GM18526 (cell line): ENCODE results near the gene SCNN1B.

Source experiments
- POLR2A ChIP-seq: IDR thresholded peaks from 3 replicates; pipeline ENCODE4 v1.6.1; 2011; ENCODE audit not compliant: insufficient read length; ENCODE audit errors: extremely low read depth

SCNN1B gene

DNA sequence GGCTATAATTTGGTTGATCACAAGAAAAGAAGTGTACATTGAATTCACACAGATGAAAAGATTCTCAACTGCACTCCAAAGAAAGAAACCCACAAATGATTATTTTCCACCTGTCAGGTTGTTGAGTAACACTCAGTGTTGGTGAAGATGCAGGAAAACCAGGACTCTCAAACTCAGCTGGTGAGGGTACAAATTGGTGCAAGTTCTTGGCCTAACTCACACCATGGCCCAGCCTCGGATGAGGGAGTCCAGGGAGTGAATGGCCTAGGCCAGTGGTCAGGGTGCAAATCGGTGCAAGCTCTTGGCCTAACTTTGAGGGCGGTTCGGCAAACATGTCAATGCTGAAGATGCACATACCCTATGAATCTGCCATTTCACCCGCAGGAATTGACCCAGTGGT is 8.6 kb downstream of the SCNN1B start:
- TF ChIP-seq POLR2A = no peak

DNA sequence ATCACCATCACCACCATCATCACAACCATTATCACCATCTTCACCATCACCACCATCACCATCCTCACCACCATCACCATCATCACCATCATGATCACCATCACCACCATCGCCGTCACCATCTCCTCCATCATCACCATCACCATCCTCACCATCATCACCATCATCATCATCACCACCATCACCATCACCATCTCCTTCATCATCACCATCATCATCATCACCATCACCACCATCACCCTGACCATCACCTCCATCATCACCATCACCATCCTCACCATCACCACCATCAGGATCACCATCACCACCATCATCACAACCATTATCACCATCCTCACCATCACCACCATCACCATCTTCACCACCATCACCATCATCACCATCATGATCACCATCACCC is 14.1 kb downstream of the SCNN1B start:
- TF ChIP-seq POLR2A = no peak

GRCh38 chr16:23316634-23317265 is 14.6 kb downstream of the SCNN1B start:
- no peak for TF ChIP-seq POLR2A

DNA sequence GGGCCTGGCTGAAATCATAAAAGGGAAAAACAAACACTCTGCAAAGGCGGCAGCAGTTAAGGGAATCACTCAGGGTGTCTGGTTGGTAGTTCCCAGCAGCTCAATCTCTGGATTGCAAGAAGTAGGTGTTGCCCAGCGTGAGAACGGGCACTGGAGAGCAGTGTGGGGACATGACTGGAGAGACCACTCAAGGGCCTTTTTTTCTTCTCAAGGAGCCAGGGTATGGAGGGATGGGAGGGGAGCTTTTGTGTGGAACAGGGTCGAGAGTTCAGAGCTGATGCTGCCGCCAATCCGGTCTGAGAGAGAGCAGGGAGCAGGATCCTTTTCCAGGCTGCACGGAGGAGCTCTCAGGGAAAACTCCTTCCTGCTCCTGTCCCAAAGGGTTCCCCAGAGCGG is 15.2 kb downstream of the SCNN1B start:
- no peak for TF ChIP-seq POLR2A

- TF ChIP-seq POLR2A = no peak
Observed at GRCh38 chr16:23317751-23318150, 15.6 kb downstream of the SCNN1B start.

DNA sequence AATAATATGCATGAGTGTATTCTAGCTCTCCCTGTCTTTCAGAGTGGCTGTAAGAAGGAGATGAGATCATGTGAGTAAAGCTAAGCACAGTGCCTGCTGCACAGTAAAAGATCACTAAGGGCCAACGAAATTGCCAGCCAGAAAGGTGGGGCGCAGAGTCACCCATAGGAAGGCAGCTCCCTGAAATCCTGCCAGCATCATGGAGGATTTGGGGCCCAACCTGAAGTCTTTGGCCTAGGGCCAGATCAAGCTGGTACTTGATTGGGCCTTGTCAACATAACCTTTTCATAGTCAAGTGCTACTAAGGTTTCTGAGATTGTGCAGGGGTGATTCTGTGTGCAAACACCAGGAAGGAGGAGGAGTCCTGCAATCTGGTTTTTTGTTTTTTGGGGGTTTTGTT is 16.5 kb downstream of the SCNN1B start:
- no peak for TF ChIP-seq POLR2A

DNA sequence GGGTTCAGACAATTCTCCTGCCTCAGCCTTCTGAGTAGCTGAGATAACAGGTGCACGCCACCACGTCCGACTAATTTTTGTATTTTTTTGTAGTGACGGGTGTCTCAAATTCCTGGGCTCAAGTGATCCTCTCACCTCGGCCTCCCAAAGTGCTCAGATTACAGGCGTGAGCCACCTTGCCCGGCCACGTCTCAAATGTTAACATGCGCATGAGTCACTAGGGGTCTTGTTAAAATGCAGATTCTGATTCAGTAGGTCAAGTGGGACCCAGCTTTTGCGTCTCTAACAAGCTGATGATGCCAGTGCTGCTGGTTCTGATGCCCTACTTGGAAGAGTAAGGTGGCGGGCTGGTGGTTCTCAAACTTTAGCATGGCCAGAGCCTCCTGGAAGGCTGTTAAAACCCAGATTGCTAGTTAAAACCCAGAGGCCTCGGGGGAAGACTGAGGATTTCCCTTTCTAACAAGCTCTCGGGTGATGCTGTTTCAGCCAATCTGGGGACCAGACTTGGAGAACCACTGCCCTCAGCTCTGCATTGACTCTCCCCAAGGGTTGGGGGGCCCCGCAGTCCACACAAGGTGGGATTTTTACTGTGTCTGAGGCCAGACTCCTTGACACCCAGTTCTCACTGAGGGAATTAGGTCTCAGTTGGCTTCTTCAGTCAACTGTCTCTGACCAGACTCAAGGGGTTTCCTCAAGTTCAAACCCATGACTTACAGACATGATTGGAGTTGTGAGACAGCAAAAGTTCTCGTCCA is 17.9 kb downstream of the SCNN1B start:
- TF ChIP-seq POLR2A = no peak

DNA sequence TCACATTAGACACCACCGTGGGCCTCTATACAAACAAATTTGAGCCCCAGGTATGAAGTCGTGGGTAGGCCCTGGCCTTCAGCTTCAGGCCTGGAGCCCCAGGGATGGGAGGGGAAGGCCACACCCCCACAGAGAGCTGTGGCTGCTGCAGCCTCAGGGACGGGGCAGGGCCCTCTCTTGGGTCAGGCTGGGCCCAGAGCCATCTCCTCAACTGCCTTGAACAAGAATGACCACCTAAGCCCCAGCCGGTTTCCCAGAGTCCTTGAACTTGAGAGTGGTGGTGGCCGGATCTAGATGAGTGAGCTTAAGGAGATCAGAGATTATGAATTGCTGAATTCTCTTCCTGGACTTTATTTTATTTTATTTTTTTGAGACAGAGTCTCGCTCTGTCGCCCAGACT is 18.6 kb downstream of the SCNN1B start:
- TF ChIP-seq POLR2A = no peak

DNA sequence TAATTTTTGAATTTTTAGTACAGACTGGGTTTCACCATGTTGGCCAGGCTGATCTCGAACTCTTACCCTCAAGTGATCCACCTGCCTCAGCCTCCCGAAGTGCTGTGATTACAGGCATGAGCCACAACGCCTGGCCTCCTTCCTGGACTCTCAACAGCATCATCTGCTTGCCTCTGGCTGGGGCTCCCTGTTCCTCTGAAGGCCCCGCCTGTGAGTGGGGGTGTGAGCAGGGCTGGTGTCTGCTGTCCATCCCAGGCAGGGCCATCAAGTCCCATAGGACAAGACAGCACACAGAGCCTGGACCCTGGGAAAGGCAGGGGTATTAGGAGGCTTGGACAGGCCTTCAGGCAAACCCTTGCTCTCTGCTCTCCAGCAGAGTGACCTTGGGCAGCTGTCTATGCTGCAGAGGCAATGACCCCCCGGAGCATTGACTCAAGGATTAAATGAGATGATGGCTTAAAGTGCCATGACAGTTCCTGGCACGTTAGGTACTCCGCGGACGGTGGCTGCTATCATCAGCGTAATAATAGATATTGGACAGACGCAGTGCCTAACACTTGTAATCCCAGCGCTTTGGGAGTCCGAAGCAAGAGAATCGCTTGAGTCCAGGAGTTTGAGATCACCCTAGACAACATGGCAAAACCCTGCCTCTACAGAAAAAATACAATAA is 19.2 kb downstream of the SCNN1B start:
- no peak for TF ChIP-seq POLR2A

DNA sequence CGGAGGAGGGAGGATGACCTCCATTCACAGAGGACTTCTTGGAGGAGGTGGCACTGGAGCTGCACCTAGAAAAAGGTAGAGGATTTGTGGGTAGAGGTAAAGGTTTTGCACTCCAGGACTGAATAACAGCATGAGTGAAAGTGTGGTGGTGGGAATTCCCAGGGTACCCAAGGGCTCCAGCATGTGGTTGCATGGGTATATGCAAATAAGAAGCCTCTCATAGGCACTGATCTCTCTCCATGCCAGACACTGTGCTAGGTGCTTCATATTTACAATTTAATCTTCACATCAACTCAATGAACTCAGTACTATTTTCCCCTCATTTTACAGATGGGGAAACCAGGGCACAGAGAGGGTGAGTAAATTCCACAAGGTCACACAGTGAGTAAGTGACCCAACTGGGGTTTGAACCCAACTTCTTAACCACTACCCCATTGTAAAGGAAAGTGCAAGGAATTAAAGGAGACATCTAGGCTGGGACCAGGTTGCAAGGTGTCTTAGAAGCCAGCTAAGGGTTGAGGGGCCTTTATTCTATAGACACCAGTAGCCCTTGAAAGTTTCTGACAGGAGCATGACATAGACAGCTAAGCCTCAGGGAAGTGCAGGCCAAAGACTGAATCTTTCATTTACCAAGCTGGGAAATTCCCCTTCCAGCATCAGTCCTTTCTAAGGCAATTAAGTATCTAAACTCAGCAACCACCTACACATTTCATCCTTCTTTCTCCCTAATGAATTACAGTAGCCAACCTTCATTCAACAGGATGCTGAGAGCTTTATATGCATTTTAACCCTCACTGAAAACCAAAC is 21.3 kb downstream of the SCNN1B start:
- TF ChIP-seq POLR2A = no peak

- no peak for TF ChIP-seq POLR2A
Observed at GRCh38 chr16:23324727-23325126, 22.6 kb downstream of the SCNN1B start.

- TF ChIP-seq POLR2A = no peak
Observed at GRCh38 chr16:23327836-23328235, 25.7 kb downstream of the SCNN1B start.

GRCh38 chr16:23330161-23330560 is 28.1 kb downstream of the SCNN1B start:
- no peak for TF ChIP-seq POLR2A

- no peak for TF ChIP-seq POLR2A
Observed at GRCh38 chr16:23330583-23331249, 28.6 kb downstream of the SCNN1B start.

GRCh38 chr16:23333034-23333579 is 31.0 kb downstream of the SCNN1B start:
- TF ChIP-seq POLR2A = no peak
